ENCODE results near the gene VWA8. TPM values are rescaled to one million over a fixed set of nuclear protein-coding genes. Genes with fewer than 3 reads are reported as not detected.

The VWA8 gene
- total RNA-seq, 1 donor: 33.2 TPM

GRCh38 chr13:41694545-41695301 lies 266.2 kb downstream of the VWA8 start:
- TF ChIP-seq CTCF (IDR thresholded peaks at IDR 0.05; ENCODE audit: insufficient read depth, low read depth, low read length): no peak
- H3K4me3 ChIP-seq (ENCODE audit: low read depth, low read length): no peak overlapping the region
- DNase-seq (ENCODE audit: low read depth): peak; percentile 98

DNA sequence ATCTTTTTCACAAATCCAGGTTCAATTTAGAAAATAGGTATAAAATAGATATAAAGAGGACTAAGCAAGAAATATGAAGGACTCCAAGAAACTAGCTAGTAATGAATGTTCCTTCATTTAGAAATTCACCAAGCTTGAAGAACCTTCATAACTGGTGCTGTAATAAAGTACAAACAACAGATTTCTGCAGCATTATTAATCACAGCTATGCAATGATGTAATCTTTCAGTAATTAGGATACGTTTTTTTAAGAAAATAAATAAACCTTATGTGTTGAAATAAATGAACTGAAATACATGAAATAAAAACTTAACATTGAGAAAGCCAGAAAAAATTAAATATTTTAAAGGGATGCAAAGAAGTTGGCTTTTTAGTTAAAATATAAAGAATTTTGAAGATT lies 267.5 kb downstream of the VWA8 start:
- DNase-seq (ENCODE audit: low read depth): no peak
- TF ChIP-seq CTCF (IDR thresholded peaks at IDR 0.05; ENCODE audit: insufficient read depth, low read depth, low read length): no peak
- H3K4me3 ChIP-seq (ENCODE audit: low read depth, low read length): no peak overlapping the region

DNA sequence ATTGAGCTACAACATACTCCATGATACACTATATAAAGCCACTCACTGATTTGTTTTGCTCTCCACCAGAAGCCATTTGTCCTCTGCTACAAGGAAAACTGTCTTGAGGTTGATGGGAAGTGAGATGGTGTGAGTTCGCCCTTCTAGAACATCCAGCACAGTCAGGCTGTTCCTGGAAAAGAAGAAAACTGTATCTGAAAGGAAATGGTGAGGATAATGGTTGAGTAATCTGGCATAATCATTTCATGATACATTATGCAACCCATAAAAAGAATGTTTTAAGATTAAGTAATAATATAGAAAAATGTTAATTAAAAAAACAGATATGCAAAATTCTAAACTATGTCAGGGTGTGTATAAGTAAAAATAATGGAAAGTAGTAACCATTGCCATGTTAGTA lies 269.6 kb downstream of the VWA8 start:
- no peak for TF ChIP-seq CTCF (IDR thresholded peaks at IDR 0.05; ENCODE audit: insufficient read depth, low read depth, low read length)
- H3K4me3 ChIP-seq (ENCODE audit: low read depth, low read length): no peak overlapping the region
- peak; percentile 51 for DNase-seq (ENCODE audit: low read depth)

GRCh38 chr13:41682766-41683165 lies 278.1 kb downstream of the VWA8 start:
- DNase-seq (ENCODE audit: low read depth): no peak
- no peak overlapping the region for H3K4me3 ChIP-seq (ENCODE audit: low read depth, low read length)
- no peak for TF ChIP-seq CTCF (IDR thresholded peaks at IDR 0.05; ENCODE audit: insufficient read depth, low read depth, low read length)

DNA sequence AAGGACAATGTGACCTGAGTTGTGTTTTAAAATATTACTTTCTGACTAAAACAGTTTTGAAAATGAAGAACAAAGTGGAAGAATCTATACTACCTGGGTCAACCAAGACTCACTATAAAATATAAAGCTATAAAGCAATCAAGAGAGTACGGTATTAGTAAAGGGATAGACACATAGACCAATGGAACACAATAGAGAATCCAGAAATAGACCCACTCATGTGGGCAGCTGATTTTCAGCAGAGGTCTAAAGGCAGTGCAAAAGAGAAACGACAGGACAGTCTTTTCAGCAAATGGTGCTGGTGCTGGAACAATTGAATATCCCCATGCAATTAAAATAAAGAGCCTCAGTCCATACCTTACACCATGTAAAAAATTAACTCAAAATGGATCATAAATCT lies 278.9 kb downstream of the VWA8 start:
- no peak for DNase-seq (ENCODE audit: low read depth)
- no peak for TF ChIP-seq CTCF (IDR thresholded peaks at IDR 0.05; ENCODE audit: insufficient read depth, low read depth, low read length)
- H3K4me3 ChIP-seq (ENCODE audit: low read depth, low read length): no peak overlapping the region

DNA sequence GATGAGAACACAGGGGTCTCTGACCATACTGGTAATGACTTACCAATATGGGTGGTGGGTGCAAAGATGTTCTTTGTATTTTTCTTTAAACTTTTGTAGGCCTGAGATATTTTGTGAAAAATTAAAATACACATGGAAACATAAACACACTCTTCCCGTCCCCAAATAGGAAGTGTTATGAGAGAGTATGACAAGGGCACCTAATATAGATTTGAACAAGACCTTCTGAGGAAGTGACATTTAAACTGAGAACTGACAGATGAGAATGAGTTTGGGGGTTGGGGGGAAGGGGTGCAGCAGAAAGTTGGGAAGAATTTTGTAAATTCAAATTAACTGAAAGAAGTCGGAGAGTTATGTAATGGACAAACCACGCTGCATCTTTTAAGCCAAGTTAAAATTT lies 279.3 kb downstream of the VWA8 start:
- TF ChIP-seq CTCF (IDR thresholded peaks at IDR 0.05; ENCODE audit: insufficient read depth, low read depth, low read length): no peak
- H3K4me3 ChIP-seq (ENCODE audit: low read depth, low read length): no peak overlapping the region
- no peak for DNase-seq (ENCODE audit: low read depth)

DNA sequence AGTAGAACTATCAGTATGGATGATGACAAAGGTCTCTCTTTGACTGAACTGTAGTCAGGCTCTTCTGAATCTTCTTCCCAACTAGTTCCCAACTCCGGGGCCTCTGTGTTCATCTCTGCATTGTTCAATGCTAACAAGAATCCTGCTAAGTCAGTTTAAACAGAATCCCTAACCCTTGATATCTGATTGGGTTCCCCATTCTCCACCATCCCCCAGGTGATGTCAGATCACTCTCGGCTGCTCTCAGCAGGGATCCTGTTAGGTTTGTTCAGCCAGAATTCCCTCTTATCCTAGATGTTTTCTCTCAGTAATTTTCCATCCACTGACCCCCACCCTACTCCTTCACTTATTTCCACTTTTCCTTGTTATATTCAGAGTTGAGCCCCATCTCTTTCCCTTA lies 280.0 kb downstream of the VWA8 start:
- no peak for TF ChIP-seq CTCF (IDR thresholded peaks at IDR 0.05; ENCODE audit: insufficient read depth, low read depth, low read length)
- no peak for DNase-seq (ENCODE audit: low read depth)
- no peak overlapping the region for H3K4me3 ChIP-seq (ENCODE audit: low read depth, low read length)
